Thoracic aorta (tissue), 2 donors: ENCODE results near the gene GPR156. TPM values are rescaled to one million over a fixed set of nuclear protein-coding genes. Genes with fewer than 3 reads are reported as not detected.
"Not testable (repeated sequence)": the region's sequence is repeated elsewhere in the genome, so short reads cannot be mapped to it uniquely, and the experiment has no call there.

ENCODE experiments used
- ATAC-seq: fragments of 150-250 bp; one replicate; pipeline ENCODE4 v1.8.0; 2017; ENCODE audit warnings: low read depth; ENCODE audit not compliant: insufficient number of reproducible peaks, low FRiP score
- DNase-seq: peaks from one replicate; pipeline ENCODE4 v3.0.0-alpha.2; 2020; ENCODE audit warnings: low spot score
- H3K27ac ChIP-seq, 2 donors: fragments of 200-600 bp; sonication (generic); 1 replicate in 1 of 2; 2 replicates in 1 of 2; pipeline ENCODE4 v1.5.1; 2016; ENCODE audit warnings: mild to moderate bottlenecking in 2 of 2, moderate library complexity in 2 of 2
- H3K27me3 ChIP-seq: fragments of 200-600 bp; sonication (generic); replicated peaks from 2 replicates; pipeline ENCODE4 v1.6.0; 2016; ENCODE audit warnings: mild to moderate bottlenecking; ENCODE audit not compliant: insufficient read depth
- H3K36me3 ChIP-seq: fragments of 200-600 bp; sonication (generic); one replicate; pipeline ENCODE4 v1.5.1; 2016
- H3K4me1 ChIP-seq, 2 donors: fragments of 200-600 bp; sonication (generic); 1 replicate in 1 of 2; 2 replicates in 1 of 2; pipeline versions ENCODE4 v1.5.1 to v1.6.0; 2016; ENCODE audit warnings: low read depth in 2 of 2, mild to moderate bottlenecking in 1 of 2; ENCODE audit not compliant: control insufficient read depth in 1 of 2
- H3K4me3 ChIP-seq: fragments of 200-600 bp; sonication (generic); 2 replicates; pipeline ENCODE4 v1.5.1; 2016; ENCODE audit warnings: mild to moderate bottlenecking
- H3K9me3 ChIP-seq: fragments of 200-600 bp; sonication (generic); 2 replicates; pipeline ENCODE4 v1.5.1; 2016
- CTCF ChIP-seq: fragments of 200-600 bp; sonication (generic); IDR thresholded peaks from one replicate; pipeline ENCODE4 v1.5.1; 2019; ENCODE audit warnings: antibody characterized with exemption
- total RNA-seq, 2 donors: library from RNA; depleted of rRNA; stranded (reverse); fragments of >200 nt; gene quantifications; one replicate each; pipeline versions ENCODE4 v1.1.0 to v1.2.3, GENCODE V29; 2016

Gene GPR156
- under 1 TPM; 0.27 to 0.35 TPM for total RNA-seq

GRCh38 chr3:120284747-120285507 is at the start of gene GPR156:
GPR156 (minus strand) TSS chr3:120285222; CDS start chr3:120244098, 41,124 bp downstream.
- DNase-seq, result no peak
- H3K4me1 ChIP-seq, result peaks cover 2 to 4% of the 10 kb centered on the region in 2 donors
- H3K27ac ChIP-seq, result no peak within 1 kb of the TSS
- H3K27me3 ChIP-seq, result no peaks in the 10 kb centered on the region
- no peak for TF ChIP-seq CTCF
- peak within 1 kb of the TSS; percentile 76 for H3K4me3 ChIP-seq
- no peaks in the 10 kb centered on the region for H3K9me3 ChIP-seq
- no peak for ATAC-seq
- no peaks in the 10 kb centered on the region for H3K36me3 ChIP-seq

- Histone ChIP-seq H3K27me3 (no peaks in the 10 kb centered on the region), H3K27ac (no peak overlapping the region), H3K4me1 (peaks cover 0 to 2% of the 10 kb centered on the region in 2 donors), H3K4me3 (no peak overlapping the region), H3K9me3 (no peaks in the 10 kb centered on the region), H3K36me3 (peaks cover 32% of the 10 kb centered on the region)
- no peak for TF ChIP-seq CTCF
- ATAC-seq (no peak), DNase-seq (no peak)
These were observed 47.6 kb upstream of the GPR156 start for GRCh38 chr3:120332646-120333045.

- Histone ChIP-seq H3K27me3 (no peaks in the 10 kb centered on the region), H3K4me1 (no peaks in the 10 kb centered on the region), H3K27ac (no peak overlapping the region), H3K36me3 (peaks cover 32% of the 10 kb centered on the region), H3K9me3 (no peaks in the 10 kb centered on the region), H3K4me3 (no peak overlapping the region)
- ATAC-seq (no peak), DNase-seq (no peak)
- no peak for TF ChIP-seq CTCF
These were observed 46.1 kb upstream of the GPR156 start for GRCh38 chr3:120331076-120331475.

- Histone ChIP-seq H3K27ac (no peak overlapping the region), H3K4me3 (no peak overlapping the region), H3K4me1 (no peaks in the 10 kb centered on the region), H3K36me3 (peaks cover 11% of the 10 kb centered on the region), H3K9me3 (no peaks in the 10 kb centered on the region), H3K27me3 (no peaks in the 10 kb centered on the region)
- ATAC-seq (no peak), DNase-seq (no peak)
- TF ChIP-seq CTCF, result no peak
These were observed 41.8 kb upstream of the GPR156 start for GRCh38 chr3:120326784-120327183.

GRCh38 chr3:120324190-120324589 is 39.2 kb upstream of the GPR156 start:
- no peak for ATAC-seq
- Histone ChIP-seq H3K27me3 (no peaks in the 10 kb centered on the region), H3K9me3 (no peaks in the 10 kb centered on the region), H3K36me3 (no peaks in the 10 kb centered on the region), H3K4me3 (no peak overlapping the region), H3K27ac (no peak overlapping the region), H3K4me1 (no peaks in the 10 kb centered on the region)
- TF ChIP-seq CTCF, result no peak
- DNase-seq, result no peak

GRCh38 chr3:120323761-120324160 is 38.7 kb upstream of the GPR156 start:
- not testable (repeated sequence) for ATAC-seq, H3K9me3 ChIP-seq, H3K4me3 ChIP-seq, H3K27me3 ChIP-seq, DNase-seq, H3K36me3 ChIP-seq, H3K4me1 ChIP-seq, H3K27ac ChIP-seq
